NCI-H187 treated with DMSO at 0.1 percent for 48 hours (cell line): Measurements from ENCODE around the gene SASH3.

ENCODE experiments used
- DNase-seq: peaks from one replicate; lab custom pipeline; 2025; lab: John Stamatoyannopoulos, UW

SASH3 gene

GRCh38 chrX:129759576-129760061 is 20.1 kb upstream of the SASH3 start:
- no peak for DNase-seq

- no peak for DNase-seq
Observed at GRCh38 chrX:129760155-129760554, 19.6 kb upstream of the SASH3 start.

DNA sequence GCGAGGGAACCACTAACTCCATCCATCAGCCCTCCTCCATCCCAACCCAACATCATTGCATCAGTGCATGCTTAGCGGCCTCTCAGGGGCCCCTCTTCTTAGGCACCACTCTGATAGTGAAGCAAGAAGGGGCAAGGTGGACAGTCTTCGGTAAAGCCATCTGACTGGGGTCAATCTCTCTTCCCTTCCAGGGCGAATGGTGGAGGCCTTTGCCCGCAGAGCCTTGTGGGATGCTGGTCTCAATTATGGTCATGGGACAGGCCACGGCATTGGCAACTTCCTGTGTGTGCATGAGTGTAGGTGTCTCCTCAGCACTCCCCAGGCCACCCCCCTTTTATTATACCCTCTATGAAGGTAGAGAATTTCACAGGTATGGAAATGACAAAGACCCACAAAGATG is 18.8 kb upstream of the SASH3 start:
- DNase-seq: no peak

DNA sequence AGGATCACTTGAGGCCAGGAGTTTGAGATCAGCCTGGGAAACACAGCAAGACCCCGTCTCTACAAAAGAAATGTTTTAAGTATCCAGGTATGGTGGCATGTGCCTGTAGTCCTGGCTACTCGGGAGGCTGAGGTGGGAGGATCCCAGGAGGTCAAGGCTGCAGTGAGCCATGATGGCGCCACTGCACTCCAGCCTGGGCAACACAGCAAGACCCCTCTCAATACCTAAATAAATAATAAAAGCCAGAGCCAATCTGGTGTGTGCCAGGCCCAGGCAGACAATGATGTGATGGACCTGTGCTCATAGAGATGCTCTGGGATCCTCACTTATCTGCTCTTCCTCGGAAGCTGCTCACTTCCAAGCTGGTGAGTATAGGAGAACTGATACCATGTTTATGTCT is 18.2 kb upstream of the SASH3 start:
- no peak for DNase-seq

DNA sequence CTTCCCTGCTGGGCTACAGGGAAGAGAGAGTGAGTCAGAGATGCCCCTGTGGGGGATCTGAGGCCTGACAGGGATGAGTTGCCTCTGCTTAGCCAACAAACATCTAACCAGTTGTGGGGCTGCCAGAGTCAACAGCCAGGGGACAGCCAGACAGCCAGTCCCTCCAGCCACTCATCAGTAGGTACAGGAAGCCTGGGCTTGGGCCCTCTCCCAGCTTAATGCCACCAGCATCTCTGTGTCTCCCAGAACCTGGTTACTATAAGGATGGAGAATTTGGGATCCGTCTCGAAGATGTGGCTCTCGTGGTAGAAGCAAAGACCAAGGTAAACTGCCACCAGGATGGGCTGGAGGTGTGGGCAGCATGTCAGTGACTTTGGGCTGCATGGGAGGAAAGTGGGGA is 17.3 kb upstream of the SASH3 start:
- no peak for DNase-seq

GRCh38 chrX:129763666-129764065 is 16.1 kb upstream of the SASH3 start:
- no peak for DNase-seq

GRCh38 chrX:129768186-129768585 is 11.6 kb upstream of the SASH3 start:
- no peak for DNase-seq

- DNase-seq: no peak
Observed at GRCh38 chrX:129768586-129769466, 10.9 kb upstream of the SASH3 start.

DNA sequence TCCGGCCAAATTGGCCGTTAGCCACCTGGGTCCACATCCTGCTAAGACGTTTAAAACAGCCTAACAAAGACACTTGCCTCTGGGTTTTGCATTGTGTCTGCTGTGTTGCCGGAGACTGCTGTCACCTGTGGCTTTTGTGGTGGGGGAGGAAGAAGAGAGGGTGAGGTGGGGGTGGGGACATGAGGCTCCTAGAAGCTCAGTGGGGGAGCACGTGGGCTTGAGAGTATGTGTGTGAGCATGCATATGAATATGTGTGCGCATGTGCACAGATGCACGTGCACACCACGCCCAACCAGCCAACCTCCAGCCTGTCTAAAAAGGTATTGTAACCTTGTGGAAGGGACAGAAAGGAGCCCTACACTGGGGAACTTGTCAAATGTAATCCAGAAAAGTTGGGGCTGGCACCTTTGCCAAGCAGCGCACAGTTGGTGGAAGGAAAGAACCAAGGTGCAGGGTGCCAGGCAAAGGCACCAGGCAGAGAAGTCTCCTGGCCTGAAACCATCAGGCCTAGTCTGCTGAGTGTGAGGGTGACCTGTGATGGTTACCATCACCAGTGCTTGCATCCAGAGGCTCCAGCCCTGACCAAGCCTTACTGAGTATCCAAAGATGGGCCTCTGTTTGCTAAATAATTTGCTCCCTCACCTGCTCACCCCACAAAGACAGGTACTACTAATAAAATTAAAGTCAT is 10.1 kb upstream of the SASH3 start:
- DNase-seq: no peak

DNA sequence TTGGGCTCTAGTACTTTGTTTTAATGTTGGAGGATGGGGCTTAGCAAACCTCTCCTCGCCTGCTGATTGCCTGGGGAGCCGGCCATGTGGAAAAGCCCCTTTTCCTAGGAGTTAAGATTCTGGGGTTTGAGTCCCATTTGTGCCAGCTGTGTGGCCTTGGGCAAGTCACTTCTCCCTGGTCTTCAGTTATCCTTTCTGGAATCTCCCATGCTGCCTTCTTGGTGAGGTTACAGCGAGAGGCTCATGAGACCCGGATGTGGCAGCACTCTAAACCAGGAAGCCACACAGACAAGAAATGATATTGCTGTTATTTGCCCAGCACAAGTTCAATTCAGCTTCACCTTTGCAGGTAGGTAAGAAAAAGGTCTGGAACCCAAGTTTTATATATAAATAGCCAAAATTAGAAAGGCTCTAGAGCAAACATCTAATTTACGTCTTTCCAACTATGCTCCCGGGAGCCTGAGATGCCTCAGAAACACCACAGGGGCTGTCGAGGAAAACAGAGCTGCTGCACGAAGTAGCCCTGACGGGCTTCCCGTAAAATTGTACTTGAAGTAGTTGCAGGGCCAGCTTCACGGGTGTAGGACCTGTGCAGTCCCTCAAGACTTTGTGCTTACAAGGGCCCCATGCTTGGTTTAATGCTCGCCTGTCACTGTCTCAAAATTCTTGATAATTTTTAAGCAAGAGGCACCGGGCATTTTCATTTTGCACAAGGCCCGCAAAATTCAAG is 8.3 kb upstream of the SASH3 start:
- no peak for DNase-seq

GRCh38 chrX:129772796-129773431 is 6.8 kb upstream of the SASH3 start:
- no peak for DNase-seq

DNA sequence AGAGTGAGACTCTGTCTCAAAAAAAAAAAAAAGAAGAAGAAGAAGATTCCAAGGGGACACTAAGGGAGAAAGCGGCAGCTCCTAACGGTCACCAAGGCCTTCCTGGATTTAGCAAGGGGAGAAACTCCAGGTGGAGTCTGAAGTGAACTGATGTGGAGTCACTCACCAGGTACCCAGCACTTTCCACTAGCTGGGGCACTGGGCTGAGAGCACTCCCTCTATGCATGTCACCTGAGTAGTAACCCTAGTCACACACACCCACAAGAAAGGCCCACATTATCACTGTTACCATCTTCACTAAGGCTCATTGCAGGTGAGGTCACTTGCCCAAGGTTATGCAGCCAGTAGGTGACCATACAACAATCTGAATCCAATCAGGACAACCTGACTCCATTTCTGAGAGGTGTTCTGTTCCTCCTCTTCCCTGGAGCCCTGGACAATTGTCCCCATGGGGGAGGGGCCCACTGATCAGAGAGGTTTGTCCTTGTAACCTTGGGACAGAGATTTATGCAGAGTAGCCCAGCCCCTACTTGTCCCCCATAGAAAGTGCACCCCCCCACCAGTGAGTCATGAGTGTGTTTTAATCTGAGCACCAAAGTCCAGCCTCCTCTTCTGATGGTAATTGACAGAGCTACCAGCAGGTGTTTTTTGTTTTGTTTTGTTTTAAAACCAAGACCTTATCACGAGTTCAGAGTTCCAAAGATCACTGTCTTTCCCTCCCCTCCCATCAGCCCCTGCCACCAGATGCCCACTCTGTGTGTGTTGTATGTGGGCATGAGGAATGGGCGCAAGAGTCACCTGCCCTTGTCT is 5.9 kb upstream of the SASH3 start:
- no peak for DNase-seq

- DNase-seq: no peak
Observed at GRCh38 chrX:129777218-129778030, 2.3 kb upstream of the SASH3 start.

DNA sequence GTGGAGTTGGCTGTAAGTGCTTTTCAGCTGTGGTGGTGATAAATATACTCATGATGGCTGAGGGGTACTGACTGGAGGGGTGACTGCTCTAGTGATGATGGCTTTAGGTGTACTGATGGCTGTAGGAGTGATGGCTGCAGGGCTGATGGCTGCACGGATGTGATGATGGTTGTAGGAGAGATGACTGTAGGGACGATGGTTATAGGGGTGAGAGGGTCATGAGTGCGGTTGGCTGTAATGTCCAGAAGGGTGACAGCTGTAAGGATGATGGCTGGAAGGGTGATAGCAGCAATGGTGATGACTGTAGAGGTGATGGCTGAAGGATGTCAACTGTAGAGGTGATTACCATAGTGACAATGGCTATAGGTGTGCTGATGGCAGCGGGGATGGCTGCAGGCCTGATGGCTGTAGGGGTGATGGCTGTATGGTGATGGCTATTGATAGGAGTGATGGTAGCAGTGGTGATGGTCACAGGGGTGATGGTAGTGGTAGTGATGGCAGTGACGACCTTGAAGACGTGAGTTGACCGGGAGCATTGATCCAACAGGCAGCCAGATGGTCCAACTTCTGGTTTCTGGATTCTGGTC is 570 bp upstream of the SASH3 start:
- DNase-seq: no peak

DNA sequence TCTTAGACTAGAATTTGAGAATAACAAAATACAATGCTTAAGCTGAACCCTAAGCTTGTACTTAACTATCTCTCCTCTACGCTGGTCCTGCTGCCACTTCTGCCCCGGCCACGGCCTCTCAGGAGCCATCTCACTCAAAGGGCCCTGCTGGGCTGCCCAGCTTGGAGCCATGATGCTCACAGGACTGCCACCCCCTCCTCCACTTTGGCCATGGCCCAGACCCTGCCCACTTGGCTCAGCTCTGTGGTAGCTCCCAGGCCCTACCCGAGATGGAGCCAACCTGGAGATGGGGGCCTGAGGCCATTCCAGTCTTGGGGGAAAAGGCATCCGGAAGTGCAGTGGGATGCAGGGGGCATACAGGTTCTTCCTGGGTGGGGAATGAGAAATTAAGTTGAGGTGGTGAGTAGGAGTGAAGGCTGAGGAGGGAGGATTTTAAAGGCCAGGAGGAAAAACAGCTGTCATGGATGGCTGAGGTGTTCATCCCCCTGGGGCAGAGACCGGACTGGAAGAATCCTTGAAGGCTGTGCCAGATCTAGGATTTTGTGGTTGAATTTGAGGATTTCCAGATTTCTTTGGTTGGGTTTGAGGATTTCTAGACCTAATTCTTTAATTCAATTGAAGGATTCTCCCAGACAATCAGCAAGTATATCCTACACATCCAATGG is 824 bp downstream of the SASH3 start:
- DNase-seq: no peak

- DNase-seq: no peak
Observed at GRCh38 chrX:129781134-129781672, 1.5 kb downstream of the SASH3 start.

- no peak for DNase-seq
Observed at GRCh38 chrX:129781680-129782495, 2.1 kb downstream of the SASH3 start.

DNA sequence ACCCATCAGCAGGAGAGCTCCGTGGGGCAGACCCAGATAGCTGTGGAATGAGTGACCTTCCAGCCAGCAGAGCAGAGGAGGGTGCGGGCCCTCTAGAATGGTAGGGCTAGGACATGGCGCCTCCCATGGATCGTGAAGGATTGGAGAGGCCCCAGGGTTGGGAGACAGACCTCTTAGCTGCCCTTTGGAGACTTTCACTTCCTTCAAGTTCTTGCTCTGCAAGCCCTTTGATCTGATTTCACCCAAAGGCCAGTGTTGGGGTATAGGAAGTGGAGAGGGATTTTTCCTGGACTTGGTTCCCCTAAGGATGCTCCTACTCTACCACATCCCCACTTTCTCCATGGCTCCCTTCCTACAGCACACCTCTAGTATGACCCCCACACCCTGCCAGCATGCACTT is 3.0 kb downstream of the SASH3 start:
- no peak for DNase-seq
